ENCODE data around the gene ANKRD18B. TPM values are rescaled to one million over a fixed set of nuclear protein-coding genes. Genes with fewer than 3 reads are reported as not detected.
"Not testable (repeated sequence)": the region's sequence is repeated elsewhere in the genome, so short reads cannot be mapped to it uniquely, and the experiment has no call there.

Gene ANKRD18B
- total RNA-seq, 2 experiments from 2014 or later, result not detected

GRCh38 chr9:33604249-33604648 lies 80.2 kb downstream of the ANKRD18B start:
- H3K4me1 Mint-ChIP-seq; DNase-seq; POLR2A ChIA-PET; H3K27me3 Mint-ChIP-seq; H3K9me3 Mint-ChIP-seq; H3K4me3 Mint-ChIP-seq; ATAC-seq (ENCODE audit: low read depth); H3K36me3 Mint-ChIP-seq; H3K27ac Mint-ChIP-seq: not testable (repeated sequence)

GRCh38 chr9:33604936-33605335 lies 80.9 kb downstream of the ANKRD18B start:
- H3K27me3 Mint-ChIP-seq, result peaks cover 14% of the 10 kb centered on the region
- H3K9me3 Mint-ChIP-seq; H3K36me3 Mint-ChIP-seq; H3K4me3 Mint-ChIP-seq; POLR2A ChIA-PET; DNase-seq; ATAC-seq (ENCODE audit: low read depth); H3K4me1 Mint-ChIP-seq; H3K27ac Mint-ChIP-seq: not testable (repeated sequence)

GRCh38 chr9:33611358-33611757 lies 87.3 kb downstream of the ANKRD18B start:
- POLR2A ChIA-PET, result no interaction called here

GRCh38 chr9:33612410-33612809 lies 88.4 kb downstream of the ANKRD18B start:
- H3K27me3 Mint-ChIP-seq, result peaks cover 38% of the 10 kb centered on the region
- H3K36me3 Mint-ChIP-seq; ATAC-seq (ENCODE audit: low read depth); H3K27ac Mint-ChIP-seq; POLR2A ChIA-PET; H3K4me1 Mint-ChIP-seq; H3K4me3 Mint-ChIP-seq; DNase-seq; H3K9me3 Mint-ChIP-seq: not testable (repeated sequence)

More at GRCh38 chr9:33611358-33611757, 87.3 kb downstream of the ANKRD18B start:
- ATAC-seq (ENCODE audit: low read depth), result no peak
- no peaks in the 10 kb centered on the region for H3K36me3 Mint-ChIP-seq
- H3K4me3 Mint-ChIP-seq, result no peak overlapping the region
- peaks cover 38% of the 10 kb centered on the region for H3K27me3 Mint-ChIP-seq
- peaks cover 4% of the 10 kb centered on the region for H3K9me3 Mint-ChIP-seq
- no peak for DNase-seq
- H3K4me1 Mint-ChIP-seq, result no peaks in the 10 kb centered on the region
- H3K27ac Mint-ChIP-seq, result no peak overlapping the region

- Mint-ChIP-seq H3K4me1 (peaks cover 2% of the 10 kb centered on the region), H3K9me3 (peaks cover 4% of the 10 kb centered on the region), H3K36me3 (no peaks in the 10 kb centered on the region), H3K27me3 (peaks cover 38% of the 10 kb centered on the region), H3K4me3 (no peak overlapping the region), H3K27ac (no peak overlapping the region)
- POLR2A ChIA-PET, result no interaction called here
- no peak for DNase-seq
- no peak for ATAC-seq (ENCODE audit: low read depth)
Observed at GRCh38 chr9:33614001-33614687, 90.1 kb downstream of the ANKRD18B start.

- H3K9me3 Mint-ChIP-seq; H3K4me3 Mint-ChIP-seq; ATAC-seq (ENCODE audit: low read depth); H3K36me3 Mint-ChIP-seq; DNase-seq; H3K4me1 Mint-ChIP-seq; H3K27ac Mint-ChIP-seq; POLR2A ChIA-PET: not testable (repeated sequence)
- H3K27me3 Mint-ChIP-seq, result peaks cover 27% of the 10 kb centered on the region
Observed at GRCh38 chr9:33618370-33618769, 94.3 kb downstream of the ANKRD18B start.

- DNase-seq (no peak), ATAC-seq (ENCODE audit: low read depth) (no peak)
- Mint-ChIP-seq H3K4me3 (no peak overlapping the region), H3K27ac (no peak overlapping the region), H3K36me3 (no peaks in the 10 kb centered on the region), H3K9me3 (no peaks in the 10 kb centered on the region), H3K27me3 (peaks cover 34% of the 10 kb centered on the region), H3K4me1 (peaks cover 5% of the 10 kb centered on the region)
- POLR2A ChIA-PET, result no interaction called here
Observed at GRCh38 chr9:33619666-33620404, 95.8 kb downstream of the ANKRD18B start.

- no peak overlapping the region for H3K27ac Mint-ChIP-seq
- ATAC-seq (ENCODE audit: low read depth), result no peak
- POLR2A ChIA-PET, result no interaction called here
- H3K27me3 Mint-ChIP-seq, result peaks cover 30% of the 10 kb centered on the region
- no peaks in the 10 kb centered on the region for H3K9me3 Mint-ChIP-seq
- H3K4me1 Mint-ChIP-seq, result peaks cover 5% of the 10 kb centered on the region
- H3K36me3 Mint-ChIP-seq, result no peaks in the 10 kb centered on the region
- no peak for DNase-seq
- no peak overlapping the region for H3K4me3 Mint-ChIP-seq
Observed at GRCh38 chr9:33620738-33621439, 96.8 kb downstream of the ANKRD18B start.

Other genes starting within 250 kb of the ANKRD18B start
- gene NFX1, start 233.7 kb upstream of the ANKRD18B start, total RNA-seq, result 10 to 100 TPM; 47.4 to 48.2 TPM
- gene AQP7, start 121.7 kb upstream of the ANKRD18B start, total RNA-seq, result not detected
- gene AQP3, start 76.7 kb upstream of the ANKRD18B start, total RNA-seq, result 10 to 100 TPM; 29.1 to 32.0 TPM
- 10 to 100 TPM; 30.1 to 33.2 TPM for gene NOL6, start 50.3 kb upstream of the ANKRD18B start, total RNA-seq

Data from activated naive CD8-positive, alpha-beta T cell treated with anti-CD3 and anti-CD28 coated beads, Interleukin-2, amount 10 ng/mL, durations not matched to agents 7 days and 5 days (primary cell).